Erythroblast (primary cell): ENCODE measurements around the gene BRD7.

Experiments used
- GATA1 ChIP-seq: IDR thresholded peaks from 2 replicates; pipeline ENCODE4 v1.6.1; 2011; ENCODE audit warnings: low read depth, mild to moderate bottlenecking, control low read depth, low read length, moderate library complexity
- POLR2A ChIP-seq: IDR thresholded peaks from 2 replicates; pipeline ENCODE4 v1.6.1; 2011; ENCODE audit warnings: mild to moderate bottlenecking, low read length

GRCh38 chr16:50315346-50315997 is 53.3 kb downstream of the BRD7 start:
- TF ChIP-seq POLR2A: no peak
- TF ChIP-seq GATA1: no peak
